K562 (cell line): ENCODE measurements around the gene LTBP1. TPM values are rescaled to one million over a fixed set of nuclear protein-coding genes. Genes with fewer than 3 reads are reported as not detected.
A peak's percentile ranks its signal among the peaks of the same experiment; 100 is the strongest.

Experiments
- ATAC-seq: fragments of 200-7000 bp; cut with Tn5 transposase; 3 replicates; pipeline ENCODE4 v1.9.1; 2020; ENCODE audit warnings: moderate library complexity
- BruUV-seq: library from RNA; stranded (reverse); fragments of 400-500 nt; replicated peaks from 2 replicates; lab custom pipeline; 2021; lab: Mats Ljungman, UMichigan
- CTCF ChIA-PET: fragments of 300-600 bp; formaldehyde crosslinking; extraction: SDS; loops from one replicate; lab custom pipeline; 2021; ENCODE audit warnings: low intra/inter-chr PET ratio; lab: Yijun Ruan, JAX
- POLR2A ChIA-PET: fragments of 300-600, 350-650 bp; sonication (Branson Sonifier 250); formaldehyde crosslinking; extraction: SDS; loops from one replicate; lab custom pipeline; 2021; ENCODE audit warnings: antibody characterized with exemption, inconsistent platforms; lab: Yijun Ruan, JAX
- DNase-seq, 4 experiments: peaks; one replicate each; pipeline versions ENCODE4 v3.0.0 to v3.0.0-alpha.2; 2011 to 2018; ENCODE audit warnings: low spot score in 3 of 4, mixed read lengths in 3 of 4; ENCODE audit errors: extremely low read depth in 1 of 4
- FAIRE-seq: peaks from 2 replicates; lab custom pipeline; 2011; peaks lifted over from hg19 to GRCh38; lab: Jason Lieb, UNC
- H2AFZ ChIP-seq: 2 replicates; pipeline ENCODE4 v1.6.0; 2011; ENCODE audit warnings: low read depth, low read length, control low read depth, inconsistent platforms
- H3K27ac ChIP-seq: fragments of 200-600 bp; 3 replicates; pipeline ENCODE4 v1.8.0; 2011; ENCODE audit warnings: low read depth, mild to moderate bottlenecking, control low read depth, inconsistent platforms, low read length, moderate library complexity, mixed read lengths; ENCODE audit errors: extremely low read depth
- H3K27me3 ChIP-seq, 2 experiments: fragments of 300-600 bp in 1 of 2; 2 replicates in 1 of 2; 3 replicates in 1 of 2; pipeline versions ENCODE4 v1.6.0 to v1.8.0; 2011; ENCODE audit warnings: inconsistent platforms in 2 of 2, low read length in 2 of 2, mild to moderate bottlenecking in 1 of 2, mixed read lengths in 1 of 2, moderate library complexity in 1 of 2; ENCODE audit not compliant: control insufficient read depth in 2 of 2, insufficient read depth in 2 of 2
- H3K36me3 ChIP-seq: fragments of 300-600 bp; 3 replicates; pipeline ENCODE4 v1.8.0; 2011; ENCODE audit warnings: mild to moderate bottlenecking, low read length, inconsistent platforms; ENCODE audit not compliant: control insufficient read depth, insufficient read depth
- H3K4me1 ChIP-seq, 2 experiments: fragments of 200-600 bp in 1 of 2; replicated peaks in 1 of 2; 2 replicates in 1 of 2; 3 replicates in 1 of 2; pipeline versions ENCODE4 v1.5.1 to v1.8.0; 2011; ENCODE audit warnings: inconsistent platforms in 2 of 2, low read length in 2 of 2, mild to moderate bottlenecking in 1 of 2, mixed read lengths in 1 of 2, moderate library complexity in 1 of 2; ENCODE audit not compliant: control insufficient read depth in 2 of 2, insufficient read depth in 2 of 2
- H3K4me2 ChIP-seq: 2 replicates; pipeline ENCODE4 v1.6.1; 2011; ENCODE audit warnings: low read length, control low read depth, inconsistent platforms, mixed read lengths; ENCODE audit not compliant: insufficient read depth
- H3K4me3 ChIP-seq: fragments of 200-600 bp; sonication (generic), shearing (Covaris generic); 2 replicates; pipeline ENCODE4 v1.5.1; 2016; ENCODE audit warnings: control low read depth, inconsistent platforms
- H3K79me2 ChIP-seq: fragments of 200-600 bp; 3 replicates; pipeline ENCODE4 v1.8.0; 2011; ENCODE audit warnings: low read length, inconsistent platforms; ENCODE audit not compliant: control insufficient read depth, insufficient read depth
- H3K9ac ChIP-seq, 2 experiments: 2 replicates each; pipeline versions ENCODE4 v1.6.0 to v1.6.1; 2011; ENCODE audit warnings: low read depth in 2 of 2, low read length in 2 of 2, control low read depth in 1 of 2, inconsistent platforms in 1 of 2, mild to moderate bottlenecking in 1 of 2, mixed read lengths in 1 of 2; ENCODE audit not compliant: insufficient read depth in 1 of 2
- H3K9me1 ChIP-seq: one replicate; pipeline ENCODE4 v1.6.0; 2011; ENCODE audit warnings: inconsistent platforms, mild to moderate bottlenecking, low read length, moderate library complexity; ENCODE audit not compliant: control insufficient read depth, insufficient read depth
- H3K9me3 ChIP-seq: replicated peaks from 2 replicates; pipeline ENCODE4 v1.5.1; 2011; ENCODE audit warnings: low read depth, low read length, inconsistent platforms; ENCODE audit not compliant: control insufficient read depth, insufficient read depth
- H4K20me1 ChIP-seq: replicated peaks from 2 replicates; pipeline ENCODE4 v1.6.1; 2011; ENCODE audit warnings: low read length, inconsistent platforms, mixed read lengths; ENCODE audit not compliant: control insufficient read depth, insufficient read depth
- BCLAF1 ChIP-seq, 2 experiments: fragments of 450-650 bp in 1 of 2; IDR thresholded peaks; 2 replicates each; pipeline ENCODE4 v1.6.1; 2011 to 2017; ENCODE audit warnings: low read depth in 2 of 2, antibody characterized with exemption in 1 of 2, borderline replicate concordance in 1 of 2, low read length in 1 of 2, mild to moderate bottlenecking in 1 of 2, mixed read lengths in 1 of 2; ENCODE audit not compliant: control insufficient read depth in 1 of 2
- CBFA2T2 ChIP-seq: fragments of 450-650 bp; conservative IDR thresholded peaks from 2 replicates; pipeline ENCODE4 v1.6.1; 2017; ENCODE audit warnings: mild to moderate bottlenecking
- CREB3 ChIP-seq: fragments of 450-650 bp; conservative IDR thresholded peaks from 2 replicates; pipeline ENCODE4 v1.6.1; 2016; ENCODE audit warnings: missing genetic modification characterization, low read depth, mild to moderate bottlenecking, missing compliant biosample characterization, moderate library complexity
- FOSL1 ChIP-seq: fragments of 200-800 bp; sonication (Bioruptor generic); conservative IDR thresholded peaks from 2 replicates; pipeline ENCODE4 v1.6.1; 2016; ENCODE audit warnings: missing genetic modification characterization, missing compliant biosample characterization
- FOXM1 ChIP-seq, 2 experiments: fragments of 450-650 bp in 1 of 2; sonication (generic) in 1 of 2; formaldehyde crosslinking in 1 of 2; IDR thresholded peaks; 2 replicates each; pipeline versions ENCODE4 v1.6.1 to v1.9.0; 2017 to 2022; ENCODE audit warnings: low read depth in 2 of 2, mild to moderate bottlenecking in 2 of 2, missing genetic modification reagents in 1 of 2, moderate library complexity in 1 of 2
- HMG20A ChIP-seq: fragments of 450-650 bp; formaldehyde crosslinking; conservative IDR thresholded peaks from 2 replicates; pipeline ENCODE4 v1.4.0; 2020; ENCODE audit warnings: mild to moderate bottlenecking, mixed read lengths
- JUN ChIP-seq, 2 experiments: sonication (generic) in 1 of 2; formaldehyde crosslinking in 1 of 2; IDR thresholded peaks; 2 replicates each; pipeline versions ENCODE4 v1.6.1 to v1.8.0; 2012 to 2022; ENCODE audit warnings: borderline replicate concordance in 2 of 2, mild to moderate bottlenecking in 2 of 2, improper control_type of control experiment in 1 of 2, low read depth in 1 of 2, low read length in 1 of 2, missing genetic modification reagents in 1 of 2
- KDM1A ChIP-seq, 2 experiments: fragments of 450-650 bp; IDR thresholded peaks; 2 replicates each; pipeline ENCODE4 v1.6.1; 2016; ENCODE audit warnings: mild to moderate bottlenecking in 2 of 2
- MTA2 ChIP-seq: fragments of 450-650 bp; IDR thresholded peaks from 2 replicates; pipeline ENCODE4 v1.6.1; 2016; ENCODE audit warnings: low read depth
- POLR2A ChIP-seq: fragments of 450-650 bp; conservative IDR thresholded peaks from 2 replicates; pipeline ENCODE4 v1.6.1; 2016
- RFX7 ChIP-seq: fragments of 250-450 bp; sonication (Bioruptor Pico); IDR thresholded peaks from 2 replicates; pipeline ENCODE4 v1.5.1; 2021; ENCODE audit warnings: mild to moderate bottlenecking
- RNF2 ChIP-seq: sonication (generic); IDR thresholded peaks from 2 replicates; pipeline ENCODE4 v1.6.1; 2016
- SMARCE1 ChIP-seq: fragments of 450-650 bp; IDR thresholded peaks from 2 replicates; pipeline ENCODE4 v1.7.1; 2016; ENCODE audit warnings: mild to moderate bottlenecking
- STAT5A ChIP-seq: IDR thresholded peaks from 2 replicates; pipeline ENCODE4 v1.6.1; 2012; ENCODE audit warnings: low read length, inconsistent platforms, borderline replicate concordance
- TEAD4 ChIP-seq, 2 experiments: sonication (generic) in 1 of 2; formaldehyde crosslinking in 1 of 2; IDR thresholded peaks; 2 replicates each; pipeline versions ENCODE4 v1.6.1 to v1.8.0; 2012 to 2022; ENCODE audit warnings: borderline replicate concordance in 1 of 2, inconsistent platforms in 1 of 2, low read length in 1 of 2, mild to moderate bottlenecking in 1 of 2, missing genetic modification reagents in 1 of 2
- ZBTB1 ChIP-seq: sonication (generic); formaldehyde crosslinking; IDR thresholded peaks from 2 replicates; pipeline ENCODE4 v1.8.1; 2023; ENCODE audit warnings: missing genetic modification reagents, low read depth, mild to moderate bottlenecking, borderline replicate concordance
- ZNF644 ChIP-seq: fragments of 200-800 bp; sonication (Bioruptor generic); IDR thresholded peaks from 2 replicates; pipeline ENCODE4 v1.6.1; 2016; ENCODE audit warnings: low read depth, missing genetic modification characterization, missing compliant biosample characterization
- ZNF79 ChIP-seq: fragments of 250-450 bp; sonication (Bioruptor Pico); IDR thresholded peaks from 2 replicates; pipeline ENCODE4 v1.4.0; 2020; ENCODE audit warnings: low read depth, mild to moderate bottlenecking, moderate library complexity
- WGBS: fragments of 100-300 bp; shearing (Covaris generic); methylation state at CpG from one replicate; pipeline ENCODE4 v1.1.6; 2016; ENCODE audit warnings: low coverage, mixed read lengths; ENCODE audit not compliant: insufficient coverage; ENCODE audit errors: missing lambda C conversion rate; 5-methylcytosine and 5-hydroxymethylcytosine counted together
- in situ Hi-C: fragments of 300-500 bp; cut with MboI; formaldehyde crosslinking; loops from 4 replicates; pipeline ENCODE4 v1.15.0; 2018; ENCODE audit warnings: inconsistent platforms, mixed read lengths
- intact Hi-C: fragments of 100-400 bp; cut with micrococcal nuclease; formaldehyde crosslinking; loops from 2 replicates; pipeline ENCODE4 v1.14.2; 2022
- polyA plus RNA-seq, 8 experiments: library from polyadenylated mRNA; depleted of rRNA in 4 of 8; stranded (reverse) in 5 of 8; unstranded in 3 of 8; fragments of >200 nt; fragmentation: Nextera tagmentation in 2 of 8; fragmentation: Illumina TruSeq in 1 of 8; extraction: Ambion mirVana in 2 of 8; extraction: Trizol in 1 of 8; gene quantifications; 2 replicates each; pipeline versions ENCODE4 v1.2.1 to v1.2.3, GENCODE V29; 2011 to 2014; ENCODE audit warnings: inconsistent platforms in 1 of 8, missing spikeins in 1 of 8
- total RNA-seq, 7 experiments: library from RNA; depleted of rRNA in 6 of 7; stranded (reverse); fragments of >200 nt in 6 of 7; fragmentation: Illumina TruSeq in 2 of 7; extraction: Trizol in 2 of 7; gene quantifications; 2 replicates each; pipeline versions ENCODE4 v1.2.1 to v1.2.3, GENCODE V29; 2011 to 2021; ENCODE audit warnings: low replicate concordance in 1 of 7

LTBP1 gene
- total and polyA plus RNA-seq, 9 of the 15 experiments (the other 6 are each of a cell fraction or from before 2014, with no cell fraction given), result 3.6 to 16.4 (median 8.5) TPM

- in situ Hi-C loops, result no loop called here
- H3K4me3 ChIP-seq, result no peak overlapping the region
- no peak for TF ChIP-seq BCLAF1 (IDR thresholded peaks at IDR 0.05; ENCODE audit: borderline replicate concordance in 1 of 2, control insufficient read depth in 1 of 2, low read depth in 2 of 2, low read length in 1 of 2)
- TF ChIP-seq ZNF644 (tag), result no peak
- TF ChIP-seq ZNF79 (CRISPR knock-in tag), result no peak
- TF ChIP-seq SMARCE1, result 0 out of 2 replicates have a peak, but pooled peaks have one; percentile 41
- TF ChIP-seq JUN (IDR thresholded peaks at IDR 0.05; ENCODE audit: borderline replicate concordance, low read depth, low read length), result peak; percentile 47; the same call in 1 of the 2 replicates
- no peak for TF ChIP-seq JUN (CRISPR knock-in tag; IDR thresholded peaks at IDR 0.05; ENCODE audit: borderline replicate concordance)
- no peak for TF ChIP-seq POLR2A
- 0 out of 2 replicates have a peak, but pooled peaks have one; percentile 32 for TF ChIP-seq STAT5A
- no peak for TF ChIP-seq RNF2
- no peak for TF ChIP-seq MTA2
- no peak for TF ChIP-seq ZBTB1
- TF ChIP-seq RFX7 (CRISPR knock-in tag), result no peak
- TF ChIP-seq CREB3 (tag), result no peak
- no peak for TF ChIP-seq HMG20A (CRISPR knock-in tag)
- peak; percentile 58 for TF ChIP-seq CBFA2T2
- peak in 1 of 2 experiments; percentile 43; a peak in 1 of 4 replicates for TF ChIP-seq KDM1A (IDR thresholded peaks at IDR 0.05)
- TF ChIP-seq FOSL1, result peak; percentile 76
- TF ChIP-seq FOXM1 (IDR thresholded peaks at IDR 0.05; ENCODE audit: low read depth), result no peak
- no peak for TF ChIP-seq FOXM1 (CRISPR knock-in tag; IDR thresholded peaks at IDR 0.05; ENCODE audit: low read depth)
- peak; percentile 42; the same call in 1 of the 2 replicates for TF ChIP-seq TEAD4 (IDR thresholded peaks at IDR 0.05; ENCODE audit: low read length)
- TF ChIP-seq TEAD4 (CRISPR knock-in tag; IDR thresholded peaks at IDR 0.05; ENCODE audit: borderline replicate concordance), result no peak
Measured at GRCh38 chr2:33062665-33063250, 116.0 kb downstream of the LTBP1 start.

More at GRCh38 chr2:33062665-33063250, 116.0 kb downstream of the LTBP1 start:
- no peaks in the 10 kb centered on the region for H4K20me1 ChIP-seq
- DNase-seq (peak in 1 of 4 experiments; percentile 16), ATAC-seq (peak; percentile 36; the same call in 1 of the 3 replicates), FAIRE-seq (no peak)
- no peaks in the 10 kb centered on the region for H3K36me3 ChIP-seq
- no peaks in the 10 kb centered on the region for H3K9me1 ChIP-seq
- no peak overlapping the region for H2AFZ ChIP-seq
- no peaks in the 10 kb centered on the region for H3K27me3 ChIP-seq
- no peaks in the 10 kb centered on the region for H3K9me3 ChIP-seq
- no peak overlapping the region for H3K27ac ChIP-seq
- no peaks in the 10 kb centered on the region for H3K79me2 ChIP-seq
- intact Hi-C loops, result no loop called here
- WGBS, result 20% methylated on average over 4 of the region's 4 CpGs
- H3K4me1 ChIP-seq, result peaks cover 1 to 10% of the 10 kb centered on the region in 2 experiments; a peak in 3 of 5 replicates
- no peak overlapping the region for H3K9ac ChIP-seq
- POLR2A ChIA-PET, result interaction anchor here (0.7 kb wide), 1 partner anchor 77 kb away, joined by 3 read pairs; no protein-coding TSS in a partner anchor
- no TSS peak for BruUV-seq
- CTCF ChIA-PET, result no interaction called here
- no peak overlapping the region for H3K4me2 ChIP-seq
